HPDE6-E6E7 (cell line): ENCODE results near the gene DLEU7.

Experiments used
- DNase-seq: peaks from one replicate; pipeline ENCODE4 v3.0.0; 2011; ENCODE audit warnings: missing footprints; ENCODE audit errors: extremely low spot score

The DLEU7 gene

DNA sequence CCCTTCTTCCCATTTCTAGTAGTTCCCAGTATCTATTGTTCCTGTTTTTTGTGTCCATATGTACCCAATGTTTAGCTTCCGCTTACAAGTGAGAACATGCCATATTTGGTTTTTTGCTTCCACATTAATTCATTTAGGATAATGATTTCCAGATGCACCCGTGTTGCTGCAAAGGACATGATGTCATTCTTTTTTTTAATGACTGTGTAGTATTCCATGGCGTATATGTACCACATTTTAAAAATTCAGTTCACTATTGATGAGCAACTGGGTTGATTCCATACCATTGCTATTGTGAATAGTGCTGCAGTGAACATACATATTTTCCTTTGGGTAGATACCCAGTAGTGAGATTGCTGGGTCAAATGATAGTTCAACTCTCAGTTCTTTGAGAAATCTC lies 50.5 kb downstream of the DLEU7 start:
- DNase-seq = no peak

- DNase-seq = no peak
Measured at GRCh38 chr13:50788551-50789210, 54.8 kb downstream of the DLEU7 start.

DNA sequence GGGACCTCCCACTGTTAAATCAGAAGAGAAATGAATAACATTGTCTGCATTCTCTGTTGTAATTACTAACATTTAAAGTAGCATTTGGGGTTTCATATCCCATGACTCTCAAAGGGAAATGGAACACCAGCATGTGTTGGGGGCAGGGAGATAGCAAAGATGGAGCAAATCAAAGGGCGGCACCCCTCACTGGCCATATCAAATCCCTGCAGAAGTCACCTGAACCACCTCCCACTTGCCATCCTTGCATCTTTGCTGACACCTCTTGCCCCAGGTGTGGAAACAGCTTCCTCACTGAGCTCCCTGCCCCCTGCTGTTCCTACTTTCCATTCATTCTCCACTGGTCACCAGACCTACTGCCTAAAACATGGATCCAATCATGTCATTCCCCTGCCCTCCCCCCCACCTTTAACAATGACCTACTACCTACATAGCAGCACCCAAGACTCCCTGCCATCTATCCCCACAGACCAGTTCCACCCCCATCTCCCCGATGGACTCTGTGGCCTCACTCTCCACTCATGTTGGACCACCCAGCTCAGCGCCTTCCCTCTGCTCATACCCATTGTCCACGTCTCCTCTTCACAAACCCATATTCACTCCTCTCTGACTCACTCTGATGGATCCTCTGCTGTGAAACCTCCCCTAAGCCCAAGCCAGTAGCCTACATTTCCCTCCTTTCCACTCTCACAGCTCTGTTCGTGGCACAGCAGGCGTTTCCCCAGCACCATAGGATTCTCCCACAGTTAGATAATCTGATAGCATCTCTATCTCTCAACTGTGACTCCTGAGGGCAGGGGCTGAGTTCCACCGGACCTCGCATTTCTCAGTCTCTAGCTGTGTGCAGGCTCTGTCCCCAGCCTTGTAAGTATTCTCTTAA lies 55.9 kb downstream of the DLEU7 start:
- no peak for DNase-seq

- DNase-seq = no peak
Measured at GRCh38 chr13:50783717-50784290, 59.7 kb downstream of the DLEU7 start.

- DNase-seq = no peak
Measured at GRCh38 chr13:50783066-50783465, 60.4 kb downstream of the DLEU7 start.

- no peak for DNase-seq
Measured at GRCh38 chr13:50780201-50781015, 63.1 kb downstream of the DLEU7 start.

GRCh38 chr13:50779443-50780200 lies 63.9 kb downstream of the DLEU7 start:
- DNase-seq = no peak
